ENCODE data around the gene APOBEC3G.
"Not testable (repeated sequence)": the region's sequence is repeated elsewhere in the genome, so short reads cannot be mapped to it uniquely, and the experiment has no call there.

GRCh38 chr22:39040155-39040537 lies 36.9 kb upstream of the APOBEC3G start:
- TF ChIP-seq CTCF (conservative IDR thresholded peaks at IDR 0.05); EZH2 (IDR thresholded peaks at IDR 0.05; ENCODE audit: low read depth): not testable (repeated sequence)
